ENCODE results near the gene CTNNA3. TPM values are rescaled to one million over a fixed set of nuclear protein-coding genes. Genes with fewer than 3 reads are reported as not detected.
A peak's percentile ranks its signal among the peaks of the same experiment; 100 is the strongest.

The CTNNA3 gene
- polyA plus RNA-seq, 1 donor from 2014 or later = 0.14 TPM

DNA sequence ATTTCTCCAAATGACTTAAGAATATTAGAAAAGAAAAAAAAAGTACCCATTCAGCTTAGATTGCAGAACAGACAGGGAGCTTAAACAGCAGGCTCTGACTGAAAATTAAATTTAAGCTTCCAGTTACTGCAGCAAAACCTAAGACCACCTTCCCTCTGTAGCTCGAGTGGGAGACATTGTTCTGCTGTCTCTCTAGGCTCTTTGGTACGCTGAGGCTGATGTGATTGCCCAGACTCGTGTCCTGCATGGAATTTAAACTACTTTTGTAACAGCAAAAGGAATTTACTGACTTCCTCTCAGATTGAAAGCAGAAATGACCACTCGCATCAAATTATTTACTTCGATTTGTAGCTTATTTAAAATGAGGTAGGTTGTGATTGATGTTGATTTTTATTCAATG, 645.6 kb downstream of the CTNNA3 start:
- peak overlapping the region; percentile 43 for H3K27ac ChIP-seq (ENCODE audit: low read length)

GRCh38 chr10:67049988-67050387, 646.0 kb downstream of the CTNNA3 start:
- H3K9me2 ChIP-seq (ENCODE audit: insufficient read depth, low read length) = no peaks in the 10 kb centered on the region
- no peaks in the 10 kb centered on the region for H3K36me3 ChIP-seq (ENCODE audit: insufficient read depth, low read length)
- H3K27me3 ChIP-seq (ENCODE audit: insufficient read depth, low read depth, low read length) = no peaks in the 10 kb centered on the region
- no peaks in the 10 kb centered on the region for H3K9me3 ChIP-seq (ENCODE audit: low read length)
- H4K20me1 ChIP-seq (ENCODE audit: insufficient read depth) = no peaks in the 10 kb centered on the region
- H3F3A ChIP-seq (ENCODE audit: insufficient read depth, low read length, poor library complexity, severe bottlenecking) = no peaks in the 10 kb centered on the region
- no peaks in the 10 kb centered on the region for H3K79me2 ChIP-seq (replicated peaks; ENCODE audit: insufficient read depth, low read length)
- H3K4me2 ChIP-seq (ENCODE audit: low read length) = no peak overlapping the region
- H3K9ac ChIP-seq (ENCODE audit: low read length) = no peak overlapping the region
- no peak overlapping the region for H3K4me3 ChIP-seq (ENCODE audit: low read length)
- no peak overlapping the region for H2AFZ ChIP-seq (ENCODE audit: low read depth, low read length)
- H3K27ac ChIP-seq (ENCODE audit: low read length) = peak overlapping the region; percentile 43
- TF ChIP-seq CTCF (IDR thresholded peaks at IDR 0.05; ENCODE audit: poor library complexity, severe bottlenecking) (no peak), MXI1 (conservative IDR thresholded peaks at IDR 0.05; ENCODE audit: poor library complexity, severe bottlenecking) (no peak), SMC3 (conservative IDR thresholded peaks at IDR 0.05; ENCODE audit: poor library complexity) (no peak), EP300 (conservative IDR thresholded peaks at IDR 0.05; ENCODE audit: poor library complexity, severe bottlenecking) (no peak), RAD21 (conservative IDR thresholded peaks at IDR 0.05) (no peak), EZH2 (IDR thresholded peaks at IDR 0.05; ENCODE audit: borderline replicate concordance, insufficient read depth, low read length, poor library complexity, severe bottlenecking) (no peak), TAF1 (IDR thresholded peaks at IDR 0.05; ENCODE audit: low read depth) (no peak)

More for the DNA sequence above, 645.6 kb downstream of the CTNNA3 start:
- Histone ChIP-seq H3K9me2 (ENCODE audit: insufficient read depth, low read length) (no peaks in the 10 kb centered on the region), H3K4me2 (ENCODE audit: low read length) (no peak overlapping the region), H3K9ac (ENCODE audit: low read length) (no peak overlapping the region), H3K4me3 (ENCODE audit: low read length) (no peak overlapping the region), H3K79me2 (replicated peaks; ENCODE audit: insufficient read depth, low read length) (no peaks in the 10 kb centered on the region), H3K36me3 (ENCODE audit: insufficient read depth, low read length) (no peaks in the 10 kb centered on the region), H4K20me1 (ENCODE audit: insufficient read depth) (no peaks in the 10 kb centered on the region), H3F3A (ENCODE audit: insufficient read depth, low read length, poor library complexity, severe bottlenecking) (no peaks in the 10 kb centered on the region), H2AFZ (ENCODE audit: low read depth, low read length) (no peak overlapping the region), H3K9me3 (ENCODE audit: low read length) (no peaks in the 10 kb centered on the region), H3K27me3 (ENCODE audit: insufficient read depth, low read depth, low read length) (no peaks in the 10 kb centered on the region)
- no peak for TF ChIP-seq POLR2AphosphoS5 (IDR thresholded peaks at IDR 0.05)
- no peak for TF ChIP-seq EZH2 (IDR thresholded peaks at IDR 0.05; ENCODE audit: borderline replicate concordance, insufficient read depth, low read length, poor library complexity, severe bottlenecking)
- TF ChIP-seq EP300 (conservative IDR thresholded peaks at IDR 0.05; ENCODE audit: poor library complexity, severe bottlenecking) = no peak
- no peak for TF ChIP-seq MXI1 (conservative IDR thresholded peaks at IDR 0.05; ENCODE audit: poor library complexity, severe bottlenecking)
- TF ChIP-seq REST (IDR thresholded peaks at IDR 0.05; ENCODE audit: borderline replicate concordance) = no peak
- TF ChIP-seq CTCF (IDR thresholded peaks at IDR 0.05; ENCODE audit: poor library complexity, severe bottlenecking) = no peak
- no peak for TF ChIP-seq SMC3 (conservative IDR thresholded peaks at IDR 0.05; ENCODE audit: poor library complexity)
- TF ChIP-seq RAD21 (conservative IDR thresholded peaks at IDR 0.05) = no peak
- TF ChIP-seq TAF1 (IDR thresholded peaks at IDR 0.05; ENCODE audit: low read depth) = no peak
